ENCODE results near the gene IKBIP.
A peak's percentile ranks its signal among the peaks of the same experiment; 100 is the strongest.
"Not testable (repeated sequence)": the region's sequence is repeated elsewhere in the genome, so short reads cannot be mapped to it uniquely, and the experiment has no call there.

The IKBIP gene

DNA sequence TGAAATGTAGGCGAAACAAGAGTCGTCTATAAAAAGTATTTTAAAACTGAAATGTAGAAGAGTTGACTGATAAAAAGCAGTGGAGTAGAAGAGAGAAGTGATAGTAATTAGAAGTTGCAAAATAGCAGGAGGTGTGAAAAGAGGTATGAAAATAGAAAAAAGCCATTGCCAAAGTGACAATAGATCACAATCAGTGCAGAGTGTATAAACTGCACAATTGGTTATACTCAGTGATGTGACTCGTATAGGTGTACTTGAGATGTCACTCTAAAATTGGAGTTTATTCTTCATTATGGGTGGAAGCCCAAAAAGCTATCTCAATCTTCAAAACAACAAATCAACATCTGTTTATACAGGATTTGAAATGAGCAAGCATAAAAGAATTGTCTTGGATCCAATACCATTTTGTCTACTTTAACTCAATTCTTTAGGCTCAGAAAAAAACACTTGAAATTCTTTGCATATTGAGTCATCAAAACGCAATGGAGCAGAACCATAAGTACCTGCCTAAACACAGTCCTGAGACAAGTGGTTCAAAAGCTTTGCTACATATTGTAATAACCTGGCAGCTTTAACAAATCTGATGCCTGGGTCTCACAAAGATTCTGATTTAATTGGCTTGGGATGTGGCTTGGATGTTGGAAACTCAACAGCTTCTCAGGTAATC lies 8.8 kb downstream of the IKBIP start:
- DNase-seq = no peak

DNA sequence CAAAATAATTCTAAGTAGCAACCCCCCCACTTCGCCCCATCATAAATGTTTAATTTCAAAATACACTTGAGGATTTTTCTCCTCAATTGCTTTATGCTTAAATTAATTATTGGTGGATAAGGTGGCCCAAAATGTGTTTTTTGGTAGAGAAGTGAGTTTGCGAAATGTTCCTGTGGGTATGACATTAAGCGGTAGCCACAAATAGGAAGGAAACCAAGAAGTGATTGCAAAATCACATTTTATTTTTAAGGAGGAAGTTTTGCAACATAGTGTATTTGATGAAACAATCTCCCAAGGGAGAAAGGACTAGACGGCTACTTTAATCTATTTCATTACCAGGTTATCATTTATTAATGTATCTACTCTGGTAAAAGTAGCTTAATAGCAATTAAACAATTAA lies 25.6 kb downstream of the IKBIP start:
- no peak for DNase-seq

DNA sequence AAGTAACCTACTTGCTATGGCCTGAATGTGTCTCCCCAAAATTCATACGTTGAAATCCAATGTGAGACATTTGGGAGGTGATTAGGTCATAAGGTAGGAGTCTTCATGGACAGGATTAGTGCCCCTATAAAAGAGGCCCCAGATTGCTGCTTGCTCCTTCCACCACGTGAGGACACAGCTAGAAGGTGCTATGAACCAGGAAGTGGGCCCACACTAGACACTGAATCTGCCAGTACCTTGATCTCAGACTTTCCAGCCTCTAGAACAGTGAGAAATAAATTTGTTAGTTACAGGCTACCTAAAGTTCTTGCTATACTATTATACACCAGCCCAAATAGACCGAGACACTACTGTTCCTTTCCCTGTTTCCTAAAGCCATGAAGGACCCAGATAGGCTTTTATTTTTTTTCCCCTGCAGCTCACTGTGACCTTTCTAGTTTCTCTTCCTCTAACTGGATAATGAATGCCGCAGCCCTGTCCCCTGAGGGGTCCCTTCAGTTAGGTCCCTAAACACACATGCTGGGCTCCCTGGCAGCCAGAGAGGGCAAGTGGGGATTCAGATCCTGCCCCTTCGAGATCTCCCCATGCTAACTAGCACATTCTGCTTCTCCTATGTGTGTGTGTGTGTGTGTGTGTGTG lies 31.8 kb downstream of the IKBIP start:
- DNase-seq = no peak

DNA sequence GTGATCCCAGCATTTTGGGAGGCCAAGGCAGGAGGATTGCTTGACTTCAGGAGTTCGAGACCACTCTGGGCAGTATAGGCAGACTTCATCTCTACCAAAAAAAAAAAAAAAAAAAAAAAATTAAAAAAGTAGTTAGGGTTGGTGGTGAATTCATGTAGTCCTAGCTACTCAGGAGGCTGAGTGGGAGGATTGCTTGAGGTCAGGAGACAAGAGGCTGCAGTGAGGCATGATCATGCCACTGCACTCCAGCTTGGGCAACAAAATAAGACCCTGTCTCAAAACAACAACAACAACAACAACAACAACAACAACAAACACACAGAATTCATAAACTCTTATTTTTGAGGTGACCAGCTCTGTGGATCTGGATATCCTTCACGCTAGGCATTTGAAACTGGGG lies 34.0 kb downstream of the IKBIP start:
- DNase-seq = no peak

DNA sequence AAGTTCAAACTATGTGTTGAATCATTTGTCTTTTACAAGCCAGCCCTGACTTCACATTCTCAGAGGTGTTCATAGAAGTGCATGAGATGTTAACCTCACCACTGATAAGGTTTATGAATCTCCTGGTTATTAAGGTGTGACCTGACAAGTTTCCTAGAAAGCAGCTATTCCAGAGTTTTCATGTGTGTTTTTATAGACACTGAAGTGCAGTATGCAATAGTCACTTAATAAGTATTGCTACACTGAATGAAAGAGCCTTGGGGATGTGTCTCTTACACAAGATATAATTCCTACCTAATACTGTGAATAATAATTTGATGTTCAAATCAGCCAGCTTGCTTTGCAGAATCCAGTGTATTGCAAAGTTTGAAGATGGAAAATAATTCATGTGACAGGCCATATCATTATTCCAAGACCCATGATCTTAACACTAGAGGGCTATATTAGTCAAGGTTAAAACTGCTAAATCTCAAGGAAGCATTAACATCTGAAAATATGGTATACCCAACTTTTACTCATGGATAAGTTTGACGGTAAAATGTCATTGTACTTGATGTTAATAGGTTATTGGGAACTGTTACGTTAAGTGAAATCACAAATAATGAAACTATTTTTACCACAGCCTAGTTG lies 38.1 kb downstream of the IKBIP start:
- DNase-seq = no peak

DNA sequence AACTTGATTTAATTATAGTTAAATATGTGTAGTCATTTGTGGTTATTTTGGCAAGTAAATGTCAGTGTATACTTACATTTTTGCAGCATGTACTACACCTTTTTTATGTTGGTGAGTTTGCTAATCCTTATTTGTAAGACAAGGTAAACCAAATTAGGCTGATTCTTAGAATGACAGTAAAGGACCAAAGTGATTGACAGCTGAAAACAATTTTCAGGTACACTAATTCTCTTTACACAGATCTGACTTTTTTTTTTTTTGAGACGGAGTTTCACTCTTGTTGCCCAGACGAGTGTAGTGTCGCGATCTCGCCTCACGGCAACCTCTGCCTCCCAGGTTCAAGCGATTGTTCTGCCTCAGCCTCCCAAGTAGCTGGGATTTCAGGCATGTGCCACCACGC lies 42.7 kb downstream of the IKBIP start:
- DNase-seq = no peak

DNA sequence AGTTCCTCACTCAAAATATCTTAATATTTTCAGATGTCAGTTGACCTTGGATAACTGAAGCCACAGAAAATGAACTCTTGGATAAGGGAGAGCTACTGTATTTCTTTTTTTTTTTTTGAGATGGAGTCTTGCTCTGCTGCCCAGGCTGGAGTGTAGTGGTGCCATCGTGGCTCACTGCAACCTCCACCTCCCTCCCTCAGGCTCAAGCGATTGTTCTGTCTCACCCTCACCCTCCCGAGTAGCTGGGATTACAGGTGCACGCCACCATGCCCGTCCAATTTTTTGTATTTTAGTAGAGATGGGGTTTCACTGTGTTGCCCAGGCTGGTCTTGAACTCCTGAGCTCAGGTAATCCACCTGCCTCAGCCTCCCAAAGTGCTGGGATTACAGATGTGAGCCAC lies 47.3 kb downstream of the IKBIP start:
- not testable (repeated sequence) for DNase-seq

DNA sequence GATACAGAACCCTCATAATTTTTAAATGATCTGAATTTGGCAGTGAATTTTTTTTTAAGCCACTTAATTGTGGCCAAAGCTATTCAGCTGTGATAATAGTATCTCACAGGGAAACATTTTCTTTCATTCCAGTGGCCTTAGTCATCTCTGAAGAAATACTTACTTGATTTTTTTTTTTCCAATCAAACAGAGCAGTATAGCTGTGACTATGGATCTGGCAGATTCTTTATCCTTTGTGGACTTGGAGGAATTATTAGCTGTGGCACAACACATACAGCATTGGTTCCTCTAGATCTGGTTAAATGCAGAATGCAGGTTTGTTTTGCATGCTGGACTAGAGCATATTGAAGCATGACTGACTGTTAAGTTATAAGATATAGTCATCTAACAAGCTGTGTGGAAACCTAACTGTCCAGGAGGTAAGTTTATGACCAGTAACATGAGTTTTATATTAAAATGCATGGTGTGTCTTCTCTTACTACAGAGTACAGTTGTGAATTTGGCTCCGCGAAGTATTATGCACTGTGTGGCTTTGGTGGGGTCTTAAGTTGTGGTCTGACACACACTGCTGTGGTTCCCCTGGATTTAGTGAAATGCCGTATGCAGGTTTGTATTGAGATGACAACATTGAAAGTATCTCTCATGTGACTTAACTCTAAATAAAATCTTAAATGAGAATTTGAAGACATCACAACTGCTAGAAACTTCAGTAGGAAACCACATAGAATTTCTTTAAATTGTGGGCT lies 49.2 kb downstream of the IKBIP start:
- DNase-seq = no peak

DNA sequence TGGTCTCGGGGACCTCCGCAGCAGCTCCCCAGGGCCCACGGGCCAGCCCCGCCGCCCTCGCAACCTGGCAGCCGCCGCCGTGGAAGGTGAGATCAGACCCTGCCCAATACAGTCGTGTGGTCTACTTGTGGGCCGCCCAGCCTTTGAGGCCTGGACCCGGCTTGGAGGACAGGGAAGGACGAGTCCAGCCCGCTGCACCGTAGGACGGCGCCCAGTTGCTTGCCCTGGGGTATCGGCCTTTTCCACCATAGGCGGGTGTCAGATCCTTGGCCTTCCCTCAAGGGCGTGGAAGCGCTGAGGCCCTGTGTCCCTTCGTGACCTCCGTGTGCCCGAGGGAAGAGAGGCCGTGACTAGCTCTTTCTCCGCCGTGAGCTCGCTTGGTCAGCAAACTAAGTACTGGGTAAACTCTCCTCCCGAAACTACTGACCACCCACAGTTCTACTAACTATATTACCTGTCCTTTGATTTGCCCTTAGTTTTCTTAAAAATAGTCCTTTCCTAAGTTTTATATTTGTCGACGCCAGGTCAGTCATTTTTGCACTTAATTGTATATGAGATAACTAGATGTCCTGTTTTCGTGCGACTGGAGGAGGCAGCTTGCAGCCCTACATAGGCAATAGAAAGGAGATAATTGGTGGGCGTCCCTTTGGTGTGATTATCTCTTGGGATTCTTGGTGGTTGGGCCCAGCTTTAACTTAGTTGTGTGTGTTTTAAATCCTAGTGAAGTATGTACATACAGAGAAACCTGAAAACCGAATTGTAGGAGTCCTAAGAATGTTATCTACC lies 50.3 kb downstream of the IKBIP start:
- DNase-seq = no peak

DNA sequence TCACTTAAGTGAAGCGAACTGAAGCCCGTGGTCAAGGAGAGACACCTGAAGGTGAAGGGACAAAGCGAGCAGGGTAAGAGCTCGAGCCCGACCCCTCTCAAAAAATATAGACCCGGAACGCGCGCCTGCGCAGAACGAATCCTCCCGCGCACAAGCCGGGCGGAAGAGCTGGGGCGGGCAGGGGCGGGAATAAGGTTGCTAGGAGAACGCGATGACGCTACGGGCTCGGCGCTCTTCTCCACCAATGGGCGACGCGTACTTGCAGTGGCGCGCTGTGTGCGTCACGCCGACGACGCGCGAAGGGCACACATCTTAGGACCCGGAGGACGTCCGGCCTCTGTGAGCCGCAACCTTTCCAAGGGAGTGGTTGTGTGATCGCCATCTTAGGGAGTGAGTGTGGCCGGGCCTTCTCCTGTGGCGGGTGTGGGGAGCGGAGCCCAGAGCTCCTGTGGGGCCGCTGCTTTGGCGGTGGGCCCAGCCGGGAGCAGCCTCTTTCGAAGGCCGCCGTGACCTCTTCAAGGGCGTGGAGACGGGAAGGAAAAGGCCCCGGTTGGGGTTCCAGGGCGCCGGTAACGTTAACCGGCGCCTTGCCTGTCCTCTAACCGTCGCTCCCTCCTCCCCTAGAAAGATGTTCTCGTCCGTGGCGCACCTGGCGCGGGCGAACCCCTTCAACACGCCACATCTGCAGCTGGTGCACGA lies 51.1 kb downstream of the IKBIP start, which contains the start of gene SLC25A3:
TSS of gene SLC25A3 (plus strand) at position 336 of the 699 bp plus-strand sequence. CDS start at position 629, 293 bp downstream.
- DNase-seq = peak; percentile 92

DNA sequence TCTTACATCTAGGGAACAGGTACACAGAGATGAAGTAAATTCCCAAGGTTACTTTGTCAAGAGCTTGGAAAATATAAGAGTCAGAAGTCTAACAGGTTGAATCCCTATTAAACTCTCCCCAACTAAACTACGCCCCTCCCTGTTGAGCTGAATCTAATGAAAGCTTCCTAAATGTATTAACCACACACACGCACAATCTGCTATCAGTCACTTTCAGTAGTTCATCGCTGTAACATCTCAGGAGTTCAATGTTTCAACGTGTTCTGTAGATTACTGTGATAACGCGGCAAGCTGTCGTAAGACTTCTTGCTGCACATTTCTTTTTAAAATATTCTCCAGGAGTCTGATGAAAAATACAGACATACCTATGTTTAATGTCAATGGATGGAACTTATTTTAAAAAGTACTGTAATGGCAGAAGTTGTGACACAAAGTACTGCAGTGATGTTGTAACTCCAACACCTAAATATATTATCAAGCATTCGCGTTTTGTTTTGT lies 51.7 kb downstream of the IKBIP start:
- no peak for DNase-seq

DNA sequence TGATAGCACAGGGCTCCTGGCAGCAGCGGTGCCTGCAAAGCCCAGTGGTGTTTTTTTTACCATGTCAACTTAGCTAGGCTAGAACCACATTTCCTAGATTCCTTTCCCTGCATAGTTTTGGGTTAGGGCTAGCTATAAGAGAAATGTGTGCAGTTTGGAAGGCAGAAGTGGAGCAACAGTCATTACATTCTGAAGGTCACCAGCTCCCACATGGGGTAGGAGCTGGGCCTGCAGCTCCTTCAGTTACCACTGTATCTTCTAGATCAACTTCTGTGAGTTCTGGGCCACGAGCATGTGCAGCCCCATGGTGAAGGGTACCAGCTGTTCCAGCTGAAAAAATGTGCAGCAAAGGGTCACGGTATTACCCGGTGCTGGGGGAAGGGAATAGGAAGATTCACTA lies 53.4 kb downstream of the IKBIP start:
- no peak for DNase-seq

DNA sequence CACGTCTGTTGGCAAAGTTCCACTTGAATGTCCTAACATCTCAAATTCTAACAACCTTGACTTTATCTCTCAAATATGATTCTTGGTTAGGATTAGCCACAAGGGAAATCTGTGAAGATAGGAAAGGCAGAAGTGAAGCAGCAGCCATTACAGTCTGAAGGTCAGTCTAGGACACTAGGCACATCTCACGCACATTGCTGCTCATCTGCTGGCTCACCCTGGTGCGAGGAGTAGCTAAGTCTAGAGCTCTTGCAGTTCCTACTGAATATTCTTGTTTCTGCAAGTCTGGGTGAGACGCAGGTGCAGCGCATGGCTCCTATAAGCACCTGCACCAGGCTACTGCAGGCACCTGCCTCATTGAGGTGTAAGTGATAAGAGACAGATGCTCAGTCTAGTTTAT lies 57.5 kb downstream of the IKBIP start:
- DNase-seq = no peak

DNA sequence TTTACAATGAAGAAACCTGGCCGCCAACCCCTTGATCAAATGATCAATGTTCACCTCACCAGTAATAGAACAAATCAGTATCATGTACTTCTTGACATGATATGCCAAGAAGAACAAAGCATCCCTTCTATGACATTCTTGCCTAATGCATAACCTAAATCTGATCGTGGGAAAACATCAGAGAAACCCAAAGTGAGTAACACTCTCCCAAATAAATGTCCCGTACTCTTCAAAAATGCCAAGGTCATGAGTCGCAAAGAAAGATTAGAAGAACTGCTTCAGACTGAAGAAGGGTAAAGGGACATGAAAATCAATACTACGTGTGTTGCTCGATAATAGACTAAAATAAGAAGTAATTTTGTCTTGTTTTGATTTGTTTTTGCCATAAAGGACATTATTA lies 62.5 kb downstream of the IKBIP start:
- DNase-seq = no peak

DNA sequence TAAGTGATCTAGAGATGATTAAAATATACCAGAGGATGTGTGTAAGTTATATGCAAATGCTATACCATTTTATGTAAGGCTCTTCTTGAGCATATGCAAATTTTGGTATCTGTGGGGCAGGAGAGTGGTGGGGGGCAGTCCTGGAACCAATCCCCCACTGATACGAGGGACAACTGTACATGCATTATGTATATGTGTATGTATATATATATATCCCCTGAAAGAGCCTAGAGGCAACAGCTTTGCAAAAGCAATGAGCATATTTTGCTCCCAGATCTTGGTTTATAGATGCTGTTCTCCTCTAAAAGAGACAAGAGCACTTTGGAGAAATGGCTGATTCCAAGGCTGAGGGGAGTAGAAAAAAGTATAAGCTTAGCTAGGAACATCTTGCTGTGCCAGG lies 63.5 kb downstream of the IKBIP start:
- no peak for DNase-seq

DNA sequence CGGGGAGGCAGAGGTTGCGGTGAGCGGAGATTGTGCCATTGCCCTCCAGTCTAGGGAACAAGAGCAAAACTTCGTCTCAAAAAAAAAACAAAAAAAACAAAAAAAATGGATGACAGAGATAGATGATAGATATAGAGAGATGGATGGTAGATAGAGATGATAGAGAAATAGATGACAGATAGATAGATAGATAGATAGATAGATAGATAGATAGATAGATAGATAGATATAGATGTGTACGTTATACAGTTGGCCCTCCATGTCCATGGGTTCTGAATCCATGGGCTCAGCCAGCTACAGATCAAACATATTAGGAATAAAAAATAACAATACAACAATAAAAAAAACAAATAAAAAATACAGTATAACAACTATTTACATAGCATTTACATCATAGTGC lies 63.9 kb downstream of the IKBIP start:
- DNase-seq = no peak

DNA sequence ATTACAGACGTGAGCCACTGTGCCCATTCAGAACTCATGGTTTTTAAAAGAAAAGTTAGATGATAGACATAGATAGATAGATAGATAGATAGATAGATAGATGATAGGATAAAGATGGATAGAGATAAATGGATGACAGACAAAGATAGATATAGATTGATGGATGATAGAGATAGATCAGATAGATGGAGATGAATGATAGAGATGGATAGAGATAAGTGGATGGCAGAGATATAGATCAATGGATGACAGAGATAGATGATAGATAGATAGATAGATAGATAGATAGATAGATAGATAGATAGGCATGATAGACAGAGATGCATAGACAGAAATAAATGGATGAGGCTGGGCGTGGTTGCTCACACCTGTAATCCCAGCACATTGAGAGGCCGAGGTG lies 64.8 kb downstream of the IKBIP start:
- DNase-seq = no peak

DNA sequence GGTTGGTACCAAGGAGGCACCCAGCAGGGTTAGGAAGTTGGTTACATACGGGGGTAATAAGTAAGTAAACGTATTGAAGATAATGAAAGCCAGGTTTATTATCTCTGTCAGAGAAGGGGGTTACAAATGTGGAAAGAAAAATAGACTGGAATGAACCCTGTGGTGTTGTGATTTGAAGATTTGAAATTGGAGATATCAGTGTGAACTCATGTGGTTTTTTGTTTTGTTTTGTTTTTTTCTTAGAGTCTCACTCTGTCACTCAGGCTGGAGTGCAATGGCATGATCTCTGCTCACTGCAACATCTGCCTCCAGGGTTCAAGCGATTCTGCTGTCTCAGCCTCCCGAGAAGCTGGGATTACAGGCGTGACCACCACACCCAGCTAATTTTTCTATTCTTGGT lies 65.2 kb downstream of the IKBIP start:
- no peak for DNase-seq

DNA sequence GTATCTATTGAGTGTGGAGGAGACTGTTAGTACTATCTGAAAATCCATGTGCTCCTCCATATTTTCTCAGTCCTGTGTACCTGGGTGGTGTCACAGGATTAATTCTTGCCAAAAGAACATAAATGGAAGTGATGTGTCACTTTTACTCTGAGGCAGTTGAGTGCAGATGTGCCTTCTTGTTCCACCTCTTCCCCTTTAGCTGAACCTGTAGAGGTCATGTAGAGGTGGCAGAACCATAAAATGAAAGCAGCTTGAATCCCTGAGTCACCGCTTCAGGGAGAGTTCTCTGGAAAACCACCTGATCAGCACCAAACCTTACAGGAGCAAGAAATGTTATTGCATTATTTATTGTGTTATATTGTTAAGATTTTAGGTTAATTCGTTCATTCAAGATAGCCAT lies 65.8 kb downstream of the IKBIP start:
- no peak for DNase-seq

DNA sequence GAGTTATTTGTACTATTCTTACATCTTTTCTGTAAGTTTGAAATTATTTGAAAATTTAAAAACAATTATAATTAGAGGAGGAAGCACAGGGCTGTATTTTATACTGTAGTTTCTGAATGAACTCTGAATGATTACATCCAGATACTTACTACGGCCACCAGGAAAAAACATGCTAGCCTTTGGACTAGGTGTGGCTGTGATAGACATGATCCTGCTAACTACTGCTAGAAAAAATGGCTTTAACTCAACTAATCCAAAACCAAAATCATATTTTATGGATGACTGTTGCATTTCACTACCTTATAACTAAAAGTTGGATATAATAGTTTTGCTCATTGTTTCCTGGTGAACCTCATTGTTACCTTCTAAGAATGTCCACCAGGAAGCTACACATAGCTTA lies 66.2 kb downstream of the IKBIP start:
- no peak for DNase-seq

DNA sequence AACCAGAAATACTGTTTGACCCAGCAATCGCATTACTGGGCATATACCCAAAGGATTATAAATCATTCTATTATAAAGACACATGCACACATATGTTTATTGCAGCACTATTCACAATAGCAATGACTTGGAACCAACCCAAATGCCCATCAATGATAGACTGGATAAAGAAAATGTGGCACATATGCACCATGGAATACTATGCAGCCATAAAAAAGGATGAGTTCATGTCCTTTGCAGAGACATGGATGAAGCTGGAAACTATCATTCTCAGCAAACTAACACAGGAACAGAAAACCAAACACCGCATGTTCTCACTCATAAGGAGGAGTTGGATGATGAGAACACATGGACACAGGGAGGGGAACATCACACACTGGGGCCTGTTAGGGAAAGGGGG lies 67.8 kb downstream of the IKBIP start:
- DNase-seq = not testable (repeated sequence)

DNA sequence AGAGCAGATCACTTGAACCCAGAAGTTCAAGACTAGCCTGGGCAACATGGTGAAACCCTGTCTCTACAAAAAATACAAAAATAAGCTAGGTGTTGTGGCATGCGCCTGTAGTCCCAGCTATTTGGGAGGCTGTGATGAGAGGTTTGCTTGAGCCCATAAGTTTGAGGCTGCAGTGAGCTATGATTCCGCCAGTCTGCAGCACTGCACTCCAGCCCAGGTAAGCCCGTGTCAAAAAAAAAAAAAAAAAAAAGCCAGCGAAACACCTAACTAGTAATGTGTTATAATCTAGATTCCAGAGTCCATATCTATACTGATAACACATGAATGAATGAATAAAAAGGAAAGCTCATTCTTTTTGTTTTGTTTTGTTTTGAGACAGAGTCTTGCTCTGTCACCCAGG lies 69.6 kb downstream of the IKBIP start:
- DNase-seq = no peak

Data from NCI-H1694 treated with DMSO at 0.1 percent for 48 hours (cell line).